Esophagus squamous epithelium (tissue), 4 donors: ENCODE measurements around the gene ZNF418.

Experiments used
- CTCF ChIP-seq, 6 experiments: fragments of 450-650 bp in 4 of 6; fragments of 200-600 bp in 2 of 6; sonication (generic) in 2 of 6; IDR thresholded peaks; one replicate each; pipeline ENCODE4 v1.5.1; 2016 to 2019; ENCODE audit warnings: antibody characterized with exemption in 6 of 6, mild to moderate bottlenecking in 4 of 6, moderate library complexity in 4 of 6
- POLR2A ChIP-seq, 4 donors: fragments of 450-650 bp; IDR thresholded peaks; one replicate each; pipeline ENCODE4 v1.6.1; 2017; ENCODE audit warnings: antibody characterized with exemption in 4 of 4, mild to moderate bottlenecking in 4 of 4, moderate library complexity in 3 of 4

- TF ChIP-seq POLR2A (IDR thresholded peaks at IDR 0.05) (no peak), CTCF (IDR thresholded peaks at IDR 0.05) (no peak)
Observed at GRCh38 chr19:57900311-57900710, 34.9 kb downstream of the ZNF418 start.
